HL-60 (cell line): ENCODE measurements around the gene LFNG.

Source experiments
- GABPA ChIP-seq: IDR thresholded peaks from 2 replicates; pipeline ENCODE4 v1.6.1; 2012; ENCODE audit warnings: low read depth
- POLR2AphosphoS5 ChIP-seq: IDR thresholded peaks from 2 replicates; pipeline ENCODE4 v1.6.1; 2012; ENCODE audit warnings: low read depth
- SPI1 ChIP-seq: IDR thresholded peaks from 2 replicates; pipeline ENCODE4 v1.6.1; 2012; ENCODE audit warnings: low read depth, mild to moderate bottlenecking, borderline replicate concordance
- TF ChIP-seq, protein P1 (sequence below): IDR thresholded peaks from one replicate; pipeline ENCODE4 v1.5.1; 2011; ENCODE audit warnings: low read length, control low read depth, inconsistent platforms; ENCODE audit not compliant: insufficient read depth

DNA sequence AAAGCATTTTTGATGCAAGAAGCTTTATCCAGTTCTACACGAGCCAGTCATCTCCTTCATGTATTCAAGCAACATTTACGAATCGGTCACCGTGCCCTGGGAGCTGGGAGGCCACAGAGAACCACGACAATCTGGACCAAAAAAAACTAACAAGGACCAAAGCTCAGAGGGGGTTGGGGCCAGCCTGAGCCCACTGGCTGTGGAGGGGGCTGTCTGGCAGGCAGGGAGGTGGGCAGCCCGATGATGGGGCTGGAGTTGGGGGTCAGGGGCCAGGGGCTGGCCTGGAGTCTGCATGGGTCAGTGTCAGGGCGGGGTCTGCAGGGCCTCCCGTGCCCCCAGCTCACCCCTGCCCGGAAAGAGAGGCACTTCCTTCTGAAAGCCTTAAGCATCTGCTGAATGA lies 30.9 kb upstream of the LFNG start:
- TF ChIP-seq, protein P1, sequence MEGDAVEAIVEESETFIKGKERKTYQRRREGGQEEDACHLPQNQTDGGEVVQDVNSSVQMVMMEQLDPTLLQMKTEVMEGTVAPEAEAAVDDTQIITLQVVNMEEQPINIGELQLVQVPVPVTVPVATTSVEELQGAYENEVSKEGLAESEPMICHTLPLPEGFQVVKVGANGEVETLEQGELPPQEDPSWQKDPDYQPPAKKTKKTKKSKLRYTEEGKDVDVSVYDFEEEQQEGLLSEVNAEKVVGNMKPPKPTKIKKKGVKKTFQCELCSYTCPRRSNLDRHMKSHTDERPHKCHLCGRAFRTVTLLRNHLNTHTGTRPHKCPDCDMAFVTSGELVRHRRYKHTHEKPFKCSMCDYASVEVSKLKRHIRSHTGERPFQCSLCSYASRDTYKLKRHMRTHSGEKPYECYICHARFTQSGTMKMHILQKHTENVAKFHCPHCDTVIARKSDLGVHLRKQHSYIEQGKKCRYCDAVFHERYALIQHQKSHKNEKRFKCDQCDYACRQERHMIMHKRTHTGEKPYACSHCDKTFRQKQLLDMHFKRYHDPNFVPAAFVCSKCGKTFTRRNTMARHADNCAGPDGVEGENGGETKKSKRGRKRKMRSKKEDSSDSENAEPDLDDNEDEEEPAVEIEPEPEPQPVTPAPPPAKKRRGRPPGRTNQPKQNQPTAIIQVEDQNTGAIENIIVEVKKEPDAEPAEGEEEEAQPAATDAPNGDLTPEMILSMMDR = no peak
- TF ChIP-seq SPI1 (no peak), GABPA (no peak), POLR2AphosphoS5 (no peak)
